HepG2 (cell line): ENCODE measurements around the gene ENO2. TPM values are rescaled to one million over a fixed set of nuclear protein-coding genes. Genes with fewer than 3 reads are reported as not detected.

ENCODE experiments used
- DZIP1 ChIP-seq: sonication (generic); formaldehyde crosslinking; IDR thresholded peaks from 2 replicates; pipeline ENCODE4 v1.5.0; 2020; ENCODE audit warnings: mild to moderate bottlenecking, missing genetic modification reagents
- HES4 ChIP-seq: sonication (generic); formaldehyde crosslinking; IDR thresholded peaks from 2 replicates; pipeline ENCODE4 v1.9.0; 2021; ENCODE audit warnings: mild to moderate bottlenecking, missing genetic modification reagents, borderline replicate concordance
- MAF1 ChIP-seq: sonication (generic); formaldehyde crosslinking; IDR thresholded peaks from 2 replicates; pipeline ENCODE4 v1.5.0; 2020; ENCODE audit warnings: missing genetic modification reagents, borderline replicate concordance
- ZC3H13 ChIP-seq: sonication (generic); formaldehyde crosslinking; IDR thresholded peaks from 2 replicates; pipeline ENCODE4 v1.8.1; 2023; ENCODE audit warnings: mild to moderate bottlenecking, missing genetic modification reagents, moderate library complexity
- ZNF207 ChIP-seq: fragments of 450-650 bp; IDR thresholded peaks from 2 replicates; pipeline ENCODE4 v1.6.1; 2016; ENCODE audit warnings: antibody characterized with exemption, borderline replicate concordance
- polyA plus RNA-seq, 8 experiments: library from polyadenylated mRNA; depleted of rRNA in 3 of 8; stranded (reverse) in 7 of 8; unstranded in 1 of 8; fragments of >200 nt; fragmentation: Illumina TruSeq in 4 of 8; extraction: Trizol in 4 of 8; gene quantifications; 2 replicates each; pipeline versions ENCODE4 v1.2.1 to v1.2.3, GENCODE V29; 2011 to 2016; ENCODE audit warnings: low read depth in 4 of 8, missing spikeins in 1 of 8, mixed read lengths in 1 of 8; ENCODE audit not compliant: insufficient read depth in 1 of 8
- total RNA-seq, 5 experiments: library from RNA; depleted of rRNA; stranded (reverse); fragments of >200 nt; fragmentation: Illumina TruSeq; extraction: Trizol; gene quantifications; 2 replicates each; pipeline ENCODE4 v1.2.3, GENCODE V29; 2016; ENCODE audit warnings: low read depth in 1 of 5
- TF ChIP-seq, protein P1 (sequence below): sonication (generic); formaldehyde crosslinking; IDR thresholded peaks from 2 replicates; pipeline ENCODE4 v1.9.0; 2021; ENCODE audit warnings: mild to moderate bottlenecking, missing genetic modification reagents
- TF ChIP-seq, protein P2 (sequence below): IDR thresholded peaks from 2 replicates; pipeline ENCODE4 v1.6.1; 2016; ENCODE audit warnings: missing compliant biosample characterization, missing genetic modification reagents, borderline replicate concordance
- TF ChIP-seq, protein P3 (sequence below): sonication (generic); formaldehyde crosslinking; IDR thresholded peaks from 2 replicates; pipeline ENCODE4 v1.4.0; 2020; ENCODE audit warnings: mild to moderate bottlenecking, missing genetic modification reagents

The ENO2 gene
- total and polyA plus RNA-seq, 2 of the 13 experiments (the other 11 are each of a cell fraction or from before 2014, with no cell fraction given): 19.3 to 136 TPM

- TF ChIP-seq, protein P1, sequence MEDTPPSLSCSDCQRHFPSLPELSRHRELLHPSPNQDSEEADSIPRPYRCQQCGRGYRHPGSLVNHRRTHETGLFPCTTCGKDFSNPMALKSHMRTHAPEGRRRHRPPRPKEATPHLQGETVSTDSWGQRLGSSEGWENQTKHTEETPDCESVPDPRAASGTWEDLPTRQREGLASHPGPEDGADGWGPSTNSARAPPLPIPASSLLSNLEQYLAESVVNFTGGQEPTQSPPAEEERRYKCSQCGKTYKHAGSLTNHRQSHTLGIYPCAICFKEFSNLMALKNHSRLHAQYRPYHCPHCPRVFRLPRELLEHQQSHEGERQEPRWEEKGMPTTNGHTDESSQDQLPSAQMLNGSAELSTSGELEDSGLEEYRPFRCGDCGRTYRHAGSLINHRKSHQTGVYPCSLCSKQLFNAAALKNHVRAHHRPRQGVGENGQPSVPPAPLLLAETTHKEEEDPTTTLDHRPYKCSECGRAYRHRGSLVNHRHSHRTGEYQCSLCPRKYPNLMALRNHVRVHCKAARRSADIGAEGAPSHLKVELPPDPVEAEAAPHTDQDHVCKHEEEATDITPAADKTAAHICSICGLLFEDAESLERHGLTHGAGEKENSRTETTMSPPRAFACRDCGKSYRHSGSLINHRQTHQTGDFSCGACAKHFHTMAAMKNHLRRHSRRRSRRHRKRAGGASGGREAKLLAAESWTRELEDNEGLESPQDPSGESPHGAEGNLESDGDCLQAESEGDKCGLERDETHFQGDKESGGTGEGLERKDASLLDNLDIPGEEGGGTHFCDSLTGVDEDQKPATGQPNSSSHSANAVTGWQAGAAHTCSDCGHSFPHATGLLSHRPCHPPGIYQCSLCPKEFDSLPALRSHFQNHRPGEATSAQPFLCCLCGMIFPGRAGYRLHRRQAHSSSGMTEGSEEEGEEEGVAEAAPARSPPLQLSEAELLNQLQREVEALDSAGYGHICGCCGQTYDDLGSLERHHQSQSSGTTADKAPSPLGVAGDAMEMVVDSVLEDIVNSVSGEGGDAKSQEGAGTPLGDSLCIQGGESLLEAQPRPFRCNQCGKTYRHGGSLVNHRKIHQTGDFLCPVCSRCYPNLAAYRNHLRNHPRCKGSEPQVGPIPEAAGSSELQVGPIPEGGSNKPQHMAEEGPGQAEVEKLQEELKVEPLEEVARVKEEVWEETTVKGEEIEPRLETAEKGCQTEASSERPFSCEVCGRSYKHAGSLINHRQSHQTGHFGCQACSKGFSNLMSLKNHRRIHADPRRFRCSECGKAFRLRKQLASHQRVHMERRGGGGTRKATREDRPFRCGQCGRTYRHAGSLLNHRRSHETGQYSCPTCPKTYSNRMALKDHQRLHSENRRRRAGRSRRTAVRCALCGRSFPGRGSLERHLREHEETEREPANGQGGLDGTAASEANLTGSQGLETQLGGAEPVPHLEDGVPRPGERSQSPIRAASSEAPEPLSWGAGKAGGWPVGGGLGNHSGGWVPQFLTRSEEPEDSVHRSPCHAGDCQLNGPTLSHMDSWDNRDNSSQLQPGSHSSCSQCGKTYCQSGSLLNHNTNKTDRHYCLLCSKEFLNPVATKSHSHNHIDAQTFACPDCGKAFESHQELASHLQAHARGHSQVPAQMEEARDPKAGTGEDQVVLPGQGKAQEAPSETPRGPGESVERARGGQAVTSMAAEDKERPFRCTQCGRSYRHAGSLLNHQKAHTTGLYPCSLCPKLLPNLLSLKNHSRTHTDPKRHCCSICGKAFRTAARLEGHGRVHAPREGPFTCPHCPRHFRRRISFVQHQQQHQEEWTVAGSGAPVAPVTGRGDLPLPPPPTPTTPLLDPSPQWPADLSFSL (CRISPR knock-in tag): no peak
- TF ChIP-seq, protein P2, sequence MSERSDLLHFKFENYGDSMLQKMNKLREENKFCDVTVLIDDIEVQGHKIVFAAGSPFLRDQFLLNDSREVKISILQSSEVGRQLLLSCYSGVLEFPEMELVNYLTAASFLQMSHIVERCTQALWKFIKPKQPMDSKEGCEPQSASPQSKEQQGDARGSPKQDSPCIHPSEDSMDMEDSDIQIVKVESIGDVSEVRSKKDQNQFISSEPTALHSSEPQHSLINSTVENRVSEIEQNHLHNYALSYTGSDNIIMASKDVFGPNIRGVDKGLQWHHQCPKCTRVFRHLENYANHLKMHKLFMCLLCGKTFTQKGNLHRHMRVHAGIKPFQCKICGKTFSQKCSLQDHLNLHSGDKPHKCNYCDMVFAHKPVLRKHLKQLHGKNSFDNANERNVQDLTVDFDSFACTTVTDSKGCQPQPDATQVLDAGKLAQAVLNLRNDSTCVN (CRISPR knock-in tag): peak; percentile 67; the same call in 1 of the 2 replicates
- TF ChIP-seq HES4 (CRISPR knock-in tag): peak; percentile 89
- TF ChIP-seq DZIP1: peak; percentile 95
- TF ChIP-seq, protein P3, sequence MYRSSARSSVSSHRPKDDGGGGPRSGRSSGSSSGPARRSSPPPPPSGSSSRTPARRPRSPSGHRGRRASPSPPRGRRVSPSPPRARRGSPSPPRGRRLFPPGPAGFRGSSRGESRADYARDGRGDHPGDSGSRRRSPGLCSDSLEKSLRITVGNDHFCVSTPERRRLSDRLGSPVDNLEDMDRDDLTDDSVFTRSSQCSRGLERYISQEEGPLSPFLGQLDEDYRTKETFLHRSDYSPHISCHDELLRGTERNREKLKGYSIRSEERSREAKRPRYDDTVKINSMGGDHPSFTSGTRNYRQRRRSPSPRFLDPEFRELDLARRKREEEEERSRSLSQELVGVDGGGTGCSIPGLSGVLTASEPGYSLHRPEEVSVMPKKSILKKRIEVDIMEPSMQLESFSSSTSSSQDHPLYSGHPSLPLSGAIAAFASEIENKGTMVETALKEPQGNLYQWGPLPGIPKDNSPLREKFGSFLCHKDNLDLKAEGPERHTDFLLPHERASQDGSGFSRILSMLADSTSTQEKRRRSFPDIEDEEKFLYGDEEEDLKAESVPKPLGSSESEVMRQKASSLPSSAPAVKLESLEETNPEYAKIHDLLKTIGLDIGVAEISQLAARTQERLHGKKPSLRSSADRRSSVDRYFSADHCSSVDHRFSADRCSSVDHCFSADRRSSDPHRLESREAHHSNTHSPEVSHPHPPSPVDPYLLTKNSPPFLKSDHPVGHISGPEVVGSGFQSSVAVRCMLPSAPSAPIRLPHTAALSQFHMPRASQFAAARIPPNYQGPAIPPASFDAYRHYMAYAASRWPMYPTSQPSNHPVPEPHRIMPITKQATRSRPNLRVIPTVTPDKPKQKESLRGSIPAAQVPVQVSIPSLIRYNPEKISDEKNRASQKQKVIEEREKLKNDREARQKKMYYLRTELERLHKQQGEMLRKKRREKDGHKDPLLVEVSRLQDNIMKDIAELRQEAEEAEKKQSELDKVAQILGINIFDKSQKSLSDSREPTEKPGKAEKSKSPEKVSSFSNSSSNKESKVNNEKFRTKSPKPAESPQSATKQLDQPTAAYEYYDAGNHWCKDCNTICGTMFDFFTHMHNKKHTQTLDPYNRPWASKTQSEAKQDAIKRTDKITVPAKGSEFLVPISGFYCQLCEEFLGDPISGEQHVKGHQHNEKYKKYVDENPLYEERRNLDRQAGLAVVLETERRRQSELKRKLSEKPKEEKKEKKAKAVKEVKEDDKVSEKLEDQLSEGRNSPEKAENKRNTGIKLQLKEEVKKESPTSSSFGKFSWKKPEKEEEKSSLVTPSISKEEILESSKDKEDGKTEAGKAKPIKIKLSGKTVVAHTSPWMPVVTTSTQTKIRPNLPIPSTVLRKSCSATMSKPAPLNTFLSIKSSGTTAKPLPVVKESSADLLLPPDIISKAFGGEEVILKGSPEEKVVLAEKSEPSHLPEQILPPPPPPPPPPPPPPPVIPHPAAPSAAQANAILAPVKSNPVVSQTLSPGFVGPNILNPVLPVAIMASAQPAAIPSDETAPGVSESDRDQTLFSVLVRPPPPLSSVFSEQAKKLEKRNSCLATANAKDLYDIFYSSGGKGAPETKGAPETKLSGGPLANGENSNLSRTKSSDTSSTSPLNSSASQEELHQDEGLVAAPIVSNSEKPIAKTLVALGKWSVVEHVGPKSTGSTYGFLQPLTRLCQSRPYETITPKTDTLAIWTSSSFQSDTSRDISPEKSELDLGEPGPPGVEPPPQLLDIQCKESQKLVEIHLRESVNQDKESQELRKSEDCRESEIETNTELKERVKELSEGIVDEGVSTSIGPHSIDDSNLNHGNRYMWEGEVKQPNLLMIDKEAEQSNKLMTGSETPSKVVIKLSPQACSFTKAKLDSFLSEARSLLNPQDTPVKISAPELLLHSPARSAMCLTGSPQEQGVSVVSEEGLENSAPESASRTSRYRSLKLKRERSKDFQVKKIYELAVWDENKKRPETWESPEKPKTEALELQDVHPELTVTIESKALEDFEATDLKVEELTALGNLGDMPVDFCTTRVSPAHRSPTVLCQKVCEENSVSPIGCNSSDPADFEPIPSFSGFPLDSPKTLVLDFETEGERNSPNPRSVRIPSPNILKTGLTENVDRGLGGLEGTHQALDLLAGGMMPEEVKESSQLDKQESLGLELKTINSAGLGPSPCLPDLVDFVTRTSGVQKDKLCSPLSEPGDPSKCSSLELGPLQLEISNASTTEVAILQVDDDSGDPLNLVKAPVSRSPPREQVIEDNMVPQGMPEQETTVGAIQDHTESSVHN (CRISPR knock-in tag): 0 out of 2 replicates have a peak, but pooled peaks have one; percentile 17
- peak; percentile 99 for TF ChIP-seq ZC3H13 (CRISPR knock-in tag)
- no peak for TF ChIP-seq ZNF207
- peak; percentile 68; the same call in 1 of the 2 replicates for TF ChIP-seq MAF1
Measured at GRCh38 chr12:6937481-6938352, 23.3 kb downstream of the ENO2 start (continued).
